GM23338 (cell line): ENCODE data around the gene SIAH1.

ENCODE experiments used
- EZH2phosphoT487 ChIP-seq: fragments of 200-600 bp; sonication (generic); IDR thresholded peaks from one replicate; pipeline ENCODE4 v1.8.1; 2018; ENCODE audit warnings: antibody characterized with exemption; ENCODE audit not compliant: unreplicated experiment
- JUNB ChIP-seq: IDR thresholded peaks from one replicate; pipeline ENCODE4 v1.6.1; 2016; ENCODE audit warnings: antibody characterized with exemption; ENCODE audit not compliant: unreplicated experiment
- POLR2AphosphoS5 ChIP-seq: IDR thresholded peaks from 2 replicates; pipeline ENCODE4 v1.6.1; 2016; ENCODE audit warnings: antibody characterized with exemption, low read depth
- ZNF114 ChIP-seq: fragments of 250-450 bp; sonication (Bioruptor Pico); IDR thresholded peaks from 2 replicates; pipeline ENCODE4 v1.5.0; 2020; ENCODE audit warnings: mild to moderate bottlenecking, moderate library complexity
- TF ChIP-seq, protein P1 (sequence below), 2 experiments: fragments of 200-600 bp in 1 of 2; sonication (generic) in 1 of 2; conservative IDR thresholded peaks; 2 replicates each; pipeline versions ENCODE4 v1.5.1 to v1.6.1; 2016 to 2017; ENCODE audit warnings: antibody characterized with exemption in 2 of 2, low read depth in 2 of 2, mild to moderate bottlenecking in 2 of 2, moderate library complexity in 1 of 2

DNA sequence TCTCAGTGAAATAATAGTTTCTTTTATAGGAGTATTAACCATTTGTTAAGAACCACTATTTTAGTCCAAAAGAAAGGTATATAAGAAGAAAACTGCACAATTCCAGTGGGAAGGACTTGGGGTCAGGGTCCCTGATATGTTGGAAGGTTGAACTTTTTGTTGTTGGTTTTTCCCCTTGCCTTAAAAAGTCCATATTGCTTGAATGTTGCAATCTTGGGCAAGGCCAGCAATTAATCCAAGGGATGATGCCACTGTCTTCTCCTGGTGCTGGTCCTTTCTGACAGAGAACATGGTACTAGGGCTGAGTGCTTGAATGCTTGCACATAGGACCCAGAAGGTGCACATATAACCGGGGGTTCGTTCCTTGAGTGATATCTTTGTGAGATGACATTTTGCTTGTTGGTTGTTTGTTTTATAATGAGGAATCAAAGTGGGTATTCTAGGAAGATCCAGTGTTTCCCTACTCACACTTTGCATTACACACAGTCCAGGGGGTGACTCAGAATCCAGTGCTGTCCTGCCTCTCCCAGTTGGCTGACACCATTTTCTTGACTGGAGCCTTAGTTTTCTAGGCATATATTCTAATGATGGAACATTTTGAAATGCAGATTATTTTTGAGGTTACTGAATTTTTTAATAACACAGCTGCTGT, 54.9 kb downstream of the SIAH1 start:
- TF ChIP-seq EZH2phosphoT487 (no peak), JUNB (no peak), ZNF114 (CRISPR knock-in tag) (no peak), POLR2AphosphoS5 (no peak)
- TF ChIP-seq, protein P1, sequence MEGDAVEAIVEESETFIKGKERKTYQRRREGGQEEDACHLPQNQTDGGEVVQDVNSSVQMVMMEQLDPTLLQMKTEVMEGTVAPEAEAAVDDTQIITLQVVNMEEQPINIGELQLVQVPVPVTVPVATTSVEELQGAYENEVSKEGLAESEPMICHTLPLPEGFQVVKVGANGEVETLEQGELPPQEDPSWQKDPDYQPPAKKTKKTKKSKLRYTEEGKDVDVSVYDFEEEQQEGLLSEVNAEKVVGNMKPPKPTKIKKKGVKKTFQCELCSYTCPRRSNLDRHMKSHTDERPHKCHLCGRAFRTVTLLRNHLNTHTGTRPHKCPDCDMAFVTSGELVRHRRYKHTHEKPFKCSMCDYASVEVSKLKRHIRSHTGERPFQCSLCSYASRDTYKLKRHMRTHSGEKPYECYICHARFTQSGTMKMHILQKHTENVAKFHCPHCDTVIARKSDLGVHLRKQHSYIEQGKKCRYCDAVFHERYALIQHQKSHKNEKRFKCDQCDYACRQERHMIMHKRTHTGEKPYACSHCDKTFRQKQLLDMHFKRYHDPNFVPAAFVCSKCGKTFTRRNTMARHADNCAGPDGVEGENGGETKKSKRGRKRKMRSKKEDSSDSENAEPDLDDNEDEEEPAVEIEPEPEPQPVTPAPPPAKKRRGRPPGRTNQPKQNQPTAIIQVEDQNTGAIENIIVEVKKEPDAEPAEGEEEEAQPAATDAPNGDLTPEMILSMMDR (conservative IDR thresholded peaks at IDR 0.05; ENCODE audit: low read depth in 2 of 2): no peak
